ENCODE measurements around the gene ZG16B.

GRCh38 chr16:2803545-2804195, 26.4 kb upstream of the ZG16B start:
- TF ChIP-seq CTCF (conservative IDR thresholded peaks at IDR 0.05; ENCODE audit: low read length) = no peak
- no peak for TF ChIP-seq EZH2phosphoT487 (IDR thresholded peaks at IDR 0.05; ENCODE audit: borderline replicate concordance)

Data from Loucy (cell line).